ENCODE data around the gene SLC12A3.

DNA sequence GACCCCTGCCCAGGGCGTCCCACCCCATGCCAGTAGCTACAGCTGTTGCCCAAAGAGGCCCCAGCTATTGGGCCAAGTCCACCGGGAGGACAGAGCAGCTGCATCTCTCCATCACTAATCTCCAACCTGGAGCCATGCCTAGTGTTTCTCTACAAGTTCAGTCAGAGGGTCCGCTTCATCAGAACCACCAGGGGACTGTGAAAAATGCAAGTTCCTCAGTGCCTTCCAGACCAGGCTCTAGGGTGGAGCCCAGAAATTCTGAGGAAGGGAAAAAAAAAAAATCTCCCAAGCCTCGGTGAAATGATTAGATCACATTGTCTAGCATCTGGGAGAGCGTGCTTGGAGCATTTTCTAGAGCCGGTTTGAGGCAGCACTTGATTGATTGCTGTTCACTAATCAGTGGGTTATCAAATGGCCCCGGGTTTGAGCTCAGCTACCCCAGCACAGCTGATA lies 44.5 kb downstream of the SLC12A3 start:
- TF ChIP-seq, protein P1, sequence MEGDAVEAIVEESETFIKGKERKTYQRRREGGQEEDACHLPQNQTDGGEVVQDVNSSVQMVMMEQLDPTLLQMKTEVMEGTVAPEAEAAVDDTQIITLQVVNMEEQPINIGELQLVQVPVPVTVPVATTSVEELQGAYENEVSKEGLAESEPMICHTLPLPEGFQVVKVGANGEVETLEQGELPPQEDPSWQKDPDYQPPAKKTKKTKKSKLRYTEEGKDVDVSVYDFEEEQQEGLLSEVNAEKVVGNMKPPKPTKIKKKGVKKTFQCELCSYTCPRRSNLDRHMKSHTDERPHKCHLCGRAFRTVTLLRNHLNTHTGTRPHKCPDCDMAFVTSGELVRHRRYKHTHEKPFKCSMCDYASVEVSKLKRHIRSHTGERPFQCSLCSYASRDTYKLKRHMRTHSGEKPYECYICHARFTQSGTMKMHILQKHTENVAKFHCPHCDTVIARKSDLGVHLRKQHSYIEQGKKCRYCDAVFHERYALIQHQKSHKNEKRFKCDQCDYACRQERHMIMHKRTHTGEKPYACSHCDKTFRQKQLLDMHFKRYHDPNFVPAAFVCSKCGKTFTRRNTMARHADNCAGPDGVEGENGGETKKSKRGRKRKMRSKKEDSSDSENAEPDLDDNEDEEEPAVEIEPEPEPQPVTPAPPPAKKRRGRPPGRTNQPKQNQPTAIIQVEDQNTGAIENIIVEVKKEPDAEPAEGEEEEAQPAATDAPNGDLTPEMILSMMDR (IDR thresholded peaks at IDR 0.05), result no peak
- TF ChIP-seq POLR2A (IDR thresholded peaks at IDR 0.05), result no peak

Data from adrenal gland (tissue), 5 donors.